ENCODE results near the gene OR52E5.

The OR52E5 gene

DNA sequence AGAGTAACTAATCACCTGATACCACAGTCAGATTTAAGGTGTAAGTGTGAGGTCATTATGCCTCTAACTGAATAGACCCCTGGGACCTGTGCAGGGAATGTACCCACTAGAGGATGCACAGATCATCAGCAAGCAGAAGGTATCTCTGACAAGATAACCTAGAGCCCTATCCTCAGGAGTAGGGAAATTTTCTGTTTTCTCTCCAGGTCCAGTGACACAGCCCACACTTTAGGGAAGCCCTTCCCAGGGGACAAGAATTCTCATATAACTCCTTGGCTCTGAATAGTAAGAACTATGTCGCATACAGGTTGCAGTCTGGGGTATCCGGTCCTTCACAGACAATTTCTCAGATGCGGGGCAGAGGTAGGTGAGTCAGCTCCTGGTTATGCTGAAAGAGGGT is at the start of gene OR52E5:
OR52E5 (plus strand) TSS at position 301 of the 400 bp plus-strand sequence. CDS start 7,569 bp downstream, outside the sequence.
- no peak for DNase-seq

DNA sequence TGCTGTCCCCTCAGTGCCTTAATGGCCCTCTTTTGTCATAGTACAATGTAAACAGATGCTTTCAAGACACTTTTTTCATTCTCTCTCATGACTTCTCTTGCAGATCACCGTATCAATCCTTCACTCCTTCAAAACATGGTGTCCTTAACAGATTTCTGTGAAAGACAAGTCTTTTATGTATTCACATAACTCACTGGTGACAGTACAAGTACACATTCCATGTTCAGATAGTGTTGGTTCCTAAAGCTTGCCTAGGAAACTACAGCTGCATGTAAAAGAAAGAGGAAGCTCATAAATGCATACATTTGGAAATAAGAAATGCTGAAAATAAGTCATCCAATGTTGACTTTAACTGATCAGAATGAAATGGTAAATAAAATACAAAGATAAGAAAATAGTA is 46.3 kb upstream of the OR52E5 start:
- DNase-seq = no peak

DNA sequence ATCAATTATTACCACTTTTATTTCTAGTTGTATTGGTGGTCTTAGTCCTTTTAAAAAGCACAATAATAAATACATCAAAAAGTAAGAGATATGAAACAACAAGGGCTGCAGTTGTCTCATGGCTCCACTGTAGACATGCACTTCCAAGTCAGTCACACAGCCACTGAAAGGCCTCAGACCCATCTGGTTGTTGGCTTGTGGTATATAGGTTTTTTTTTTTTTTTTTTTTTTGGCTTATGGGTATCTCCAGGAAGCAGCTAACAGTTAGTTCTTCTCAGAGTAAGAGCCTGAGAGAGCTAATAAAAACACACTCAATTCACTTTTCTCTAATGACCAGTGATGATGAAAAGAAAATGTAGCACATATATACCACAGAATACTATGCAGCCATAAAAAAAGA is 45.3 kb upstream of the OR52E5 start:
- DNase-seq = no peak

DNA sequence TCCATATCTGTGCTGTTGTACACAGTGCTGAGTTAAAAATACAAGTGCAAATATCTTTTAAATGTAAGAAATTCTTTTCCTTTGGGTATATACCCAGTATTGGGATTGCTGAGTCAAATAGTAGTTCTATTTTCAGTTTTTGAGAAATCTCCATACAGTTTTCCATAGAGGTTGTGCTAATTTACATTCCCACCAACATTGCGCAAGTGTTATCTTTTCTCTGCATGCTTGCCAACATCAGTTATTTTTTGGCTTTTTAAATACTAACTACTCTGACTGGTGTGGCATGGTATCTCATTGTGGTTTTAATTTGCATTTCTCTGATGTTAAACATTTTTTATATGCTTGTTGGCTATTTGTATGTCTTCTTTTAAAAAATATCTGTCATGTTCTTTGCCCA is 42.0 kb upstream of the OR52E5 start:
- DNase-seq = no peak

DNA sequence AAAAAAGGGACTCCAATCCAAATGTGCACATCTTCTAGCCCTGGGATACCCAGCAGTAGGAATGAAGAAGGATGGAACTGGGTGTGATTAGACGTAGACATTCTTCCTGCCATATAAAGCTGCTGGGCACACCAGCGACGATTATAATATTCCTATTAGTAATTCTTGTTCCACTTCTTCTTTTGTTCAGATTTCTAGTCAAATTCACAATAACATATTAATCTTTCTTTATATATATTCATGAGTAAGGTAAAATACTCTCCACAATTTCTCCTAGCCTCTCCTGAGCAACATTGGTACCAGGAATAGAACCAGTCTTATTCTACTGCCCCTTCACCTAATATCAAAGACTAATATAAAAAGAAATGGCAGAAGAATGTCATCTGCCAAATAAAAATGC is 35.4 kb upstream of the OR52E5 start, which contains the start of gene OR52E8:
OR52E8 (minus strand) TSS at position 101 of the 400 bp plus-strand sequence; CDS start at position 101, 0 bp downstream.
- no peak for DNase-seq

DNA sequence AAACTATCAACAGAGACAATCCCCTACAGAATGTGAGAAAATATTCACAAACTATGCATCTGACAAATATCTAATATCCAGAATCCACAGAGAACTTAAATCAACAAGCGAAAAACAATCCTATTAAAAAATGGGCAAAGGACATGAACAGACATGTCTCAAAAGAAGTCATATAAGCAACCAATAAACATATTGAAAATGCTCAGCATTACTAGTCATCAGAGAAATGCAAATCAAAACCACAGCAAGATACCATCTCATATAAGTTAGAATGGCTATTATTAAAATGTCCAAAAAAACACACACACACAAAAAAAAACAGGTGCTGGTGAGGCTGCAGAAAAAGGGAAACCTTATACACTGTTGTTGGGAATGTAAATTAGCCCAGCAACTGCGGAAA is 27.2 kb upstream of the OR52E5 start:
- no peak for DNase-seq

DNA sequence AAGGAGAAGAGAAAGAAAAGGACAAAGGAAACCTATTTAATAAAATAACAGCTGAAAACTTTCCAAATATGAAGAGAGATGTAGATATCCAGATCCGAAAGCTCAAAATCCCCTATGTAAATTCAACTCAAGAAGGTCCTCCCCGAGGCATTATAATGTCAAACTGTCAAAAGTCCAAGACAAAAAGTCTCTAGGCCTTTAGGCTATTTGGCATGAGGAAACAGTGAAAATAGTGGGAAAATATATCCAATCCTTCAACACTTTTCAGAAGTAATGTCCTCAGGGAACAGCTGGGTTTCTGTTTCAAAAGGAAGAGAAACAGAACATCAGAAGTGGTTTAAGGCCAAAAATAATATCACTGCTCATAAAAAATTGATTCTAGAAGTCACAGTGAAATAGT is 14.4 kb upstream of the OR52E5 start:
- DNase-seq = no peak

DNA sequence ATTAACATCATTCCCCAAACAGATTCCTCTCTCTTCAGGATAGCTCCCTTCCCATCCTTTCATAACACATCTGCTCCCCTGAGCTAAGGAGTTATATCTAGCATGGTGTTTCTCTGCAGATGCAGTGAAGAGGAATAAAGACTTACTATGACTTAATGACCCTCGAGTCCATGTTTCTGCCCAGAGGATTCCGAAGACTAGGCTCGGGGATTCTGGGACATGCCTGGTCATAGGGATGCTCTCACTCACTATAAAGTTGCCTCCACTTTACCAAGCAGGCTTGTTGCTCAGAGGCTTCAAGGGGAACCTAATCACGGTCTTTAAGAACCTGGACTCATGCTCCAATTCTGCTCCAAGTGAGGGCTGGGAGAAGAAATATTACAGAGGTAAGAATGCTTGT is 12.7 kb upstream of the OR52E5 start, which contains the start of gene OR52E4:
OR52E4 (plus strand) TSS at position 301 of the 400 bp plus-strand sequence. CDS start 3,664 bp downstream, outside the sequence.
- no peak for DNase-seq

DNA sequence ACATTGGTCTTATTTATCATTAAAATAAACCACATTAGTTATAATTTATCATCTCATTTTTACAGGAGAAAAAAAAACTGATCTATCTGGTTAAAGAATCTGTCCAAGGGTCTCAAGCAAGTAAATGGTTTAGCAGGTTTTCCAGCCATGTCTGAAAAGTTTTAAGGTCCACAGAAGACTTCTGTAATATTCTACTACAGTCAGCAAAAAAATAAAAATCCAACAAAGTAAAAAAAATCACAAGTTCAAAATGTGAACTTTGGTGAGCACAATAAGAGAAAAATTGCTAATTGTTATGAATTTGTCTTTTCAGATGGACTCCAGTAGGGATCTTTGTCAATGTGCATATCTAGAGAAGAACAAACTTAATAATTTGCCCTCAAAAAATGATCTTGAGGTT is 11.3 kb upstream of the OR52E5 start:
- no peak for DNase-seq

DNA sequence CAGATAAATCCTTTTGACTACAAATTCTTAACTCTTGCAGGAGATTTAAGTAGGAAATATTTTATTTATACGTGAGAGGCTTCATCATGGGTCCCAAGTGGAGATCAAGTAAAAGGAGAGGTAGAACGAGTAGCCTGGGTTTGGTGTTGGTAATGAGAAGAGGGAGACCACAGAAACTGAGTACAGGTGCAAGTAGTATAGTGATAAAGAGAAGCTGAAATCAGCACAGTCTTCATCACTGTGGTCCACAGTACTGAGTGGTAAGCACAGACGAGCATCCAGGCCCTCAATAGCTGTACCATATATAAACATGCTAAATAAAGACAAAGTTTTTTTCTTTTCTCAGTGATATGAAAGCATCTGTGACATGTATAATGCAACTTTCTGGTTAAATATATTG is 5.8 kb upstream of the OR52E5 start:
- no peak for DNase-seq

DNA sequence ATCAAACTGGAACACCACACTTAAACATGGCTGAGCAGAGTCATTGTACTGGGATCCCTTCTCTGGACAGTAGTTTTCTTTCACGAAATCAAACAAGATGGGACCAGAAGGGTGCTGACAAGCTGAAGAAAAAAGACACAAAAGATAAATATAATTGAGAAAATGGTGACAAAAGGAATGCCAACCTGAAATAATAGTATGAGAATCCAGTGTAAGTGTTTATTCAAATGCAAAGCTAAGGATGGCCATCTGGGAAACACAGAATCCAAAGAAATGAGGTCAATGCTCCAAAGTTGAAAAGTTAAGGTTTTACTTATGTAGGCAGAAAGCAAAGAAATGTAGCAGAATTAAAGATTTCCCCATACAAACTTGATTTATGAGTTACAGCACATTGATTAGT is 5.3 kb upstream of the OR52E5 start:
- DNase-seq = no peak

DNA sequence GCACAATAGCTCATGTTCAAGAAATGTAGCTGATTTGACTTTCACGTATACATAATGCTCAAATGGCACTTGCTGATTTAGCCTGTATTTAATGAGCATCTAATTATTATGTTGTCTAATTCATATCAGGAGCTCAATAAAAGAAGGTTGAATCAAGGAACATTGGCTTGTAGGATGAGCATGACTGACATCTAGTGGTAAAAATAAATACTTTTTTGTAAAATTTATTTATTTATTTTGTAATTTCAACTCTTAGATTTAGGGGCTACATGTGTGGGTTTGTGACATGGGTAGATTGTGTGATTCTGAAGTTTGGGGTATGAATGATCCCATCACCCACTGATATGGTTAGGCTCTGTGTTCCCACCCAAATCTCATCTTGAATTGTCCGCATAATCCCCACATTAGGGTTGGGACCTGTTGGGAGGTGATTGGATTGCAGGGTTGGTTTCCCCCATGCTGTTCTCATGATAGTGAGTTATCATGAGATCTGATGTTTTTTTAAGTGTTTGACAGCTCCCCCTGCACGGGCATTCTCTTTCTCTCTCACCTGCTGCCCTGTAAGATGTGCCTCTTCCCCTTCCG is 1.7 kb upstream of the OR52E5 start:
- DNase-seq = no peak

DNA sequence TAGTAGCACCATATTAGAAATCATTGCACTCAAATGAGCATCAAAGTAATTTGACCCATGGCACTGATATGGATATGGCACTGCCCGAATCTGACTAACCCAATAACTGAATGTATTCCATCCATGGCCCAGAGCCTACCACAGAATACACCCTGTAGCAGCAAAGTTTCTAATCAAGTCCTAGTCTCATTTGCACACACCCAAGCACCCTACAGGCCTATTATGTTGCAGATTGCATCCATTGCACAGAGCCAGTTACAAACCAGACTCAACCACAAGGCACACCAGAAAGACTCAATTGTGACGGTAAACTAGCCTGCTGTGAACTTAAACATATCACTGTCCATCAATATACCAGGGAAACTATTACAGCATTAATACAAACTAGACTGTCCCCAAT is 6.5 kb downstream of the OR52E5 start:
- DNase-seq = no peak

DNA sequence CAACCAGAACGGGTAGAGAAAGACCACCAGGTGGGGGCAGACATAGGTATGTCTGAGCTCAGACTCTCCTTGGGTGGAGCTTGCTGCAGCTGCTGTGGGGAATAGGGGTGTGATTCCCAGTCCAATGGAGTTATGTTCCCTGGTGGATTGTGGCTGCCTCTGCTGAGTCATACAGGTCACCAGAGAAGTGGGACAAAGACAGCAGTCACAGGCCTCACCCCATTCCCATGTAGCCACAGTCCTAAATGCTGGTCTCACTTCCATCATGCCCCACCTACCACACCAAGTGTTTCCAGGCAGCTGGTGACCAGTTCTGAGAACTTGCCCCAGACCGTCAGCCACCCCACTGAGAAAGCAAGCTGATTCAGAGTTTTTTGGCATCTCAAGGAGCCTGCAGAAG is 17.5 kb downstream of the OR52E5 start:
- no peak for DNase-seq

DNA sequence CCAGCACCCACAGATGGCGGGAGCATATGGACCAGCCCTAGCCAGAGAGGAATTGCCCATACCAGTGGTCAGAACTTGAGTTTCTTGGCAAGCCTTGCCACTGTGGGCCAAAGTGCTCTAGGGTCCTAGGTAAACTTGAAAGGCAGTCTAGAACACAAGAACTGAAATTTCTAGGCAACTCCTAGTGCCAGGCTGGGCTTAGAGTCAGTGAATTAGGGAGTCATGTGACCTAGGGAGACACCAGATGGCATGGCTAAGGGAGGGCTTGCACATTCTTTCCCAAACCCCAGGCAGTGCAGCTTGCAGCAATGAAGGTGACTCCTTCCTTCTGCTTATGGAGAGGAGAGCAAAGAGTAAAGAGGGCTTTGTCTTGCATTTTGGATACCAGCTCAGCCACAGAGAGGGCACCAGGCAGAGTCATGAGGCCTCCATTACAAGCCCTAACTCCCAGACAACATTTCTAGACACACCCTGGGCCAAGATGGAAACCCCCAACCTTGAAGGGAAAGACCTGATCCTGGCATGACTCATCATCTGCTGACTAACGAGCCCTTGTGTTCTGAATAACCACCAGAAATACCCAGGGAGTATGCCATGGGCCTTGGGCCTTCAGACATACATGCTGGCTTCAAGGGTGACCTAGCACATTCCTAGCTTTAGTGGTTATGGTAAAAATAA is 29.9 kb downstream of the OR52E5 start:
- peak in 1 of 2 donors; percentile 3 for DNase-seq

DNA sequence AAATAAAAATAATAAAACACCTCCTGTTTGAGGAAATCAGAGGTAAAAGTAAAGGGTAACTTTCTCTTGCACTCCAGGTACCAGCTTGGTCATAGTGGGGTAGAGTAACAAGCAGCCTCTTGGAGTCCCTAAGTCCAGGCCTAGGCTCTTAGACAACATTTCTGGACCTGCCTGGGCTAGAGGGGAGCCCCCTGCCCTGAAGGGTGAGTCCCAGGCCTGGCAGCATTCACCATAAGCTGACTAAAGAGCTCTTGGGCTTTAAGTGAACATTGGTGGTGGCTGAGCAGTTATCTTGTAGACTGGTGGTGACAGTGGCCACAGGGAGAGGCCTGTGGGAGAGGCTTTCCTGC is 30.4 kb downstream of the OR52E5 start:
- DNase-seq = no peak

DNA sequence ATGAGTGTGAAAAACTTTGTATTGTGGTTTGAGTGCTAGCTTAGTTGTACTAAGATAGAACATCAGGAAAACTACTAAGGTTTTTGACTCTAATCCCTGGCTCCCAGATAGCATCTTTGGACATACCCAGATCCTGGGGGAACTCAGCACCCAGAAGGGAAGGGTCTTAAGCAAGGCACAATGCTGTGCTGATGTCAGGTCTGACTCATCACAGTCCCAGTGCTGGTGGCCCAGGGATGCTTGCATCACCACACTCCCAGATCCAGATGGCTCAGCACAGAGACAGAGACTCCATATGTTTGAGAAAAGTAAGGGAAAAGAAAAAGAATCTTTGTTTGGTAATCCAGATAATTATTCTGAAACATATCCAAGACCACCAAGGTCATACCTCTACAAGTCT is 30.8 kb downstream of the OR52E5 start:
- no peak for DNase-seq

DNA sequence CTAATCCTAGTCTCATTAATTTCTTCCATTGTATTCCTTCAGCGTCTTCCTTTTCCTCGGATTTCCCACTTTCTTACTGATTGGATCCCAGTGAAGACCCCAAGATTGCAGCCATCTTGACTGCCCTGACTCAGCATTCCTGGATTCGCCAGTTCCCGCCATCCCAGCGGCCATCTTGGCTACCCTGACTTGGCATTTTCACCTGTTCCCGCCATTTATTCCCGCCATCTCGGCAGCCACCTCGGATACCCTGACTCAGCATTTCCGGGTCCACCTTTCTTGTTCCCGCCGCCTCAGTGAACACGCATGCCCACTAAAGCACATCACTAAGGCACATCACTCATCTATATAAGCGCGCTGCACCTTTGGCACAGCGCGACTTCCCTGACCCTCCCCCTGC is 35.3 kb downstream of the OR52E5 start:
- no peak for DNase-seq

DNA sequence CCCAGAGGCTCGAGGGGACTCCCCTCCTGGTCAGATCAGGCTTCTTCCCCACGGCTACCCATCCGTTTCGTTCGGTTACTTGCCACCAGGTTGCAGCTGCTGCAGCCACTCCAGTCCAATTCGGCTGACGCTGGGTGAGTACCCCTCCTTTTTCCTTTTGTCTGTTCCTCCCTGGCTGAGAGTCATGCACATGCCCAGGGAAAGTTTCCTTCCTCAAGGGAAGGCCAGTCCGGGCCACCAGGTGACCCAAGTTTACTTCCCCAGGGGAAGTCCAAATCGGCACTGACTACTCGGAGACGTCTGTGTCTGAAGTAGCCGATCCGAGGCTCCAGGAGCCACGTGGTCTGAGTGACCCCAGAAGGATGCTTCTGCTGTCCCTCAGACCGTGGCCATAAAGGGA is 35.8 kb downstream of the OR52E5 start:
- DNase-seq = no peak

DNA sequence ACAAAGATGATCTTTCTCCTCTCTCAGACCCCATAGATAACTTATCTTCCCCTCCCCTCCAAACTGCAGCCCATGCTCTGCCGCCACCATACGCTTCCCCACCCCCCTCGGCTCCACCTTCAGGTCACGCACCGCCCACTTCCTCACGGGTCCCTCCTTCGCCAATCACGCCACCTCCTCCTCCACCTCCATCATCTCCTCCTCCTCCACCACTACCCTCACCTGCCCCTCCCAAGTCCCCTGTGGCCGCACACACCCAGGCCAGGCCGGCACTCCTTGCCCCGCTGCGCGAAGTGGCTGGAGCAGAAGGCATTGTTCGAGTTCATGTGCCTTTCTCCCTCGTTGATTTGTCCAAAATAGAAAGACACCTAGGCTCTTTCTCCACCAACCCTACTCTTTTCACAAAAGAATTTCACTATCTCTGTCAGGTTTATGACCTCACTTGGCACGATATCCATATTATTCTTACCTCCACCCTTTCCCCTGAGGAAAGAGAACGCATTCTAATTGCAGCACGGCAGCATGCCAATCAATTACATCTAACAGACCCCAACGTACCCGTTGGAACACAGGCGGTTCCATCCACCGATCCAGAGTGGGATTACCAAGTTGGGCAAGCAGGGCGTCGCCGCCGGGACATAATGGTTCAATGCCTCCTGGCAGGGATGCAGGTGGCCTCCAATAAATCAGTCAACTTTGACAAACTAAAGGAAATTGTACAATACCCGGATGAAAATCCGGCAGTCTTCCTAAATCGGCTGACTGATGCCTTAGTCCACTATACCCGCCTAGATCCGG is 36.8 kb downstream of the OR52E5 start:
- no peak for DNase-seq

DNA sequence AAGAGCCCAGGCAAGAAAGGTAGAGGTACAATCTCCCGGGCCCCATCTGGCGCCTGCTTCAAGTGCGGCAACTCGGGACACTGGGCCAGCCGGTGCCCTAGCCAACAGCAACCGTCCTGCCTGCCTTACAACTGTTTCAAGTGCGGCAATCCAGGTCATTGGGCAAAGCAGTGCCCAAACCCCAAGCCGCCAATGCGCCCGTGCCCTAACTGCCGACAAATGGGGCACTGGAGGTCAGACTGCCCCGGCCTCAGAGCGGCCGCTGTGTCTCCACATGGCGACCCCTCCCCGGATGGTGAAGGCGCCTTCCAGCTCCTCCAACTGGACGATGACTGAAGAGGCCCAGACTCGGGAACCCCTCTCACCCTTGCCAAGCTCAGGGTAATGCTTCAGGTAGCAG is 37.6 kb downstream of the OR52E5 start:
- no peak for DNase-seq

DNA sequence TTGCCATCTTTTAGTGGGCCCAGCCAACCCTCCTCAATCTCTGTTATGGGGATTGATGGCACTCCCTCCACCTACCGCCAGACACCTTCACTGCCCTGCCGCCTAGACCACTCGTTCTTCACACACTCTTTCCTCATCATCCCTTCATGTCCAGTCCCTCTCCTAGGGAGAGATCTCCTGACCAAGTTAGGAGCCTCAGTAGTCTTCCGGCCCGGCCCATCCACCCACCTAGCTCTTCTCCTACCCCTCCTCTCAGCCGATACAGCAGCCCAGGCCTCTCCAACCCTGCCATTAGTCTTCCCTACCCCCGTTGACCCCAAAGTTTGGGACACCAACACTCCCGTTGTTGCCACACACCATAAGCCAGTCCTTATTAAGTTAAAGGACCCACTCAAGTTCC is 38.1 kb downstream of the OR52E5 start:
- DNase-seq = no peak

DNA sequence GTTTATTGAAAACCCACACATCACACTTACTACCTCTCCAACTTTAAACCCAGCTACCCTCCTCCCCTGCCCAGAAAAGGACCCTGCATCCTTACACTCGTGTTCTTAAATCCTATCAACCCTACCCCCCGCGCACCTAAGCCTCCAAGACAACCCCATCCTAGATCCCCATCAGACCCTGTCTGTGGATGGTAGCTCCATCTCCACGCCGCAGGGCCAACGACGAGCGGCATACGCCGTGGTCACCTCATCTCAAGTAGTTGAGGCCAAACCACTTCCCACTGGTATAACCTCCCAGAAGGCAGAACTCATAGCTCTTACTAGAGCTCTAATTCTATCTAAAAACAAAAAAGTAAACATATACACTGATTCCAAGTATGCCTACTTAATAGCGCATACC is 39.7 kb downstream of the OR52E5 start:
- DNase-seq = no peak

DNA sequence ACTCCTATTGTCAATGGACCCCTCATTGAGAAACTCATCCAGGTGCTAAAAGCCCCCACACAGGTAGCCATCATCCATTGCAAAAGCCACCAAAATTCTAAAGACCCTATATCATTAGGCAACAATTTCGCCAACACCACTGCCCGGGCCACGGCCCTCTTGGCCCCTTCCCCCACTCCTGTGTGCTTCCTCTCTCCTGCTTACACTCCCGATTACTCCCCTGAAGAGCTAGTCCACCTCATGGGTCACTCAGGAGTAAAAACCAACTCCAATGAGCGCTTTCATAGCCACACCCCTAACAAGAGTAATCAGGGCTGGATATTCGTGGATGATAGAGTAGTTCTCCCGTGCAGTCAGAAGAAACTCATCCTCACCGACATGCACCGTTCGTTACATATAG is 40.1 kb downstream of the OR52E5 start:
- no peak for DNase-seq
